ENCODE results near the gene CDH20.

CDH20 gene

DNA sequence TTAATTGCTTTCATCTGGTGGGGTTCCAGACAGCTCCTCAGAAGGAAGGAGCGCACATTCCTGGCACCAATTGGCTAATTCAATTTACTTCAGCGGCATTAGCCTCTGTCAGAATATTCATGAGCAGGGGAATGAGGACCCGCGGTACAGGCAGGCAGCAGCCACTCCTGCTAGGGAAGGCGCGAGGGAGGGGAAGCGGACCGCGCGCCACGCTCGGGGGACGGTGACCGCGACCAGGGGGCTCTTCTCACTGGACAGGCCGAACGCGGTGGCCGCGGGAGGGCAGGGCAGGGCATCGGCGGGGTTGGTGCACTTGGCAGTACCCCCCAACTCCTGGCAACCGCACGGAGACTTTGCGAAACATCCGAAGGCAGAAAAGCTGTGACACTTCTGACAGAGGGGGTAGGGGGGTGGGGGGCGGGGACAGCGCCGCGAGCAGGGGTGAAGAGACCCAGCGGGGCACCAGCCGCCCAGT, at the start of gene CDH20:
TSS of gene CDH20 (plus strand) at position 160 of the 475 bp plus-strand sequence.
- no peak for DNase-seq

DNA sequence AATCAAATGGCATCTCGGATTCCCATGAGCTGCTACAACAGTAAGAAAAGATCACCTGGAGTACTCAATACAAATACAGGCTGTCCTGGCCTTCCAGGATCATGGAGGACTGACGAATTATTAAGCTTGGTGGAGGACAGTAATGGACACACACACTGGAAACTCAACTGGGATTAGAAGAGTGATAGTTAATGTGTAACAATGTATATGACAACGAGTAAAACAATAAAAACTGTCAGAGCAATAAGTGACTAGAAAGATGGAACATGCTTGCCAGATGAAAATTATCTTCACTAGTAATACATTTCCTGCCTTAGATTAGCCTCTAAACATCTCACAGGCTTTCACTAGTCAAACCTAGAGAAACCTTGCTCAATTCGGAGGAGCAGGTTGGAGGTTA, 49.2 kb upstream of the CDH20 start:
- DNase-seq = no peak

DNA sequence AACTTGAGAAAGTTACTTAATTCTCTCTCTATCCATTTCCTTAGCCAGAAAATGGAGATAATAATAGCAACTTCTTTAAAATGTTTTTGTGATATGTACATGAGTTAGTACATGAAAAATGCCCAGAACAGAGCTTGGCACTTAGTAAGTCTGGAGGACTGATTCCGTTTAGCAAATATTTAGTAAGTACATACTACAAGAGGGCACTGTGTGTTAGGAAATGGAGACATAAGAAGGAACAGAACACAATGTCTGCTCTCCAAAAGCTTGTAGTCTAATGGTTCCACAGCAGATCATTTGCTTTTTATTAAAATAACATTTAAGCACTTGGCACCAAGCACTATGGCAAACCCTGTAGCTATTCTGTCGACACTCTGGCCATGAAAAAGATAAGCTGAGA, 47.5 kb upstream of the CDH20 start:
- no peak for DNase-seq

DNA sequence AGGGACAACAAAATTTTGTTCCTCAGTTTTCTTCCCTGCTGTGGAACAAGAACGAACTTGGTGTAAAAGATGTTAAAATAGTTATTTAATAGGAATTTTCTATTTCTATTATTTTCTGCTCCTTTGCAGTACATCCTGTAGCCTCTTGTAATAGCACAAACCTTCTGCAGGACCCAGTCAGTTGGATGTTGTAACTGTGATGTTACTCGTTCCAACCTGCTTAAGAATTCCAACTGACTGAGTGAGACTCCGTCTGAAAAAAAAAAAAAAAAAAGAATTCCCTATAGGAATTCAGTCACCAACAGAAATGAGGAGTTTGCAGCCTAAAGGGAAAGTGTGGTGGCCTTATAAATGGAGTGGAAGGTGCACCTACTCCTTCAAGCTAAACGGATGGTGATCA, 46.4 kb upstream of the CDH20 start:
- DNase-seq = no peak

DNA sequence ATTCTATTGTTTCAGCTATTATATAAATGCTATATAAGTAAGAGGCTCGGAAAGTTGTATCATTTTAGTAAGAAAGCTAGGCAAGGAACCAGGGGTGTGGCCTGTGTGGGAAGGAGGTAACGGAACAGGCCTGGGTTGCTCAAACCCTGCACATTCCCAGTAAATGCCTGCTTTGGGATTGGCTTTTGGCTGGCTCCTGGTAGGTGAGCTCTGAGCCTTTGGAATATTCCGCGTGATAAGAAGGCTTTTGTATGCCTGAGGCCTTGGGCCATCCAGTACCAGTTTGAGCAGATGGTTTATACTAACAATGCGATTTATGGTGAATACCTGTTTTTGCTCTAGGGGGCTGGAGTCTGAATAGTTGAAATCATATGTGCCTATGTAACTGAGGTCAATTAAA, 42.6 kb upstream of the CDH20 start:
- DNase-seq = no peak

DNA sequence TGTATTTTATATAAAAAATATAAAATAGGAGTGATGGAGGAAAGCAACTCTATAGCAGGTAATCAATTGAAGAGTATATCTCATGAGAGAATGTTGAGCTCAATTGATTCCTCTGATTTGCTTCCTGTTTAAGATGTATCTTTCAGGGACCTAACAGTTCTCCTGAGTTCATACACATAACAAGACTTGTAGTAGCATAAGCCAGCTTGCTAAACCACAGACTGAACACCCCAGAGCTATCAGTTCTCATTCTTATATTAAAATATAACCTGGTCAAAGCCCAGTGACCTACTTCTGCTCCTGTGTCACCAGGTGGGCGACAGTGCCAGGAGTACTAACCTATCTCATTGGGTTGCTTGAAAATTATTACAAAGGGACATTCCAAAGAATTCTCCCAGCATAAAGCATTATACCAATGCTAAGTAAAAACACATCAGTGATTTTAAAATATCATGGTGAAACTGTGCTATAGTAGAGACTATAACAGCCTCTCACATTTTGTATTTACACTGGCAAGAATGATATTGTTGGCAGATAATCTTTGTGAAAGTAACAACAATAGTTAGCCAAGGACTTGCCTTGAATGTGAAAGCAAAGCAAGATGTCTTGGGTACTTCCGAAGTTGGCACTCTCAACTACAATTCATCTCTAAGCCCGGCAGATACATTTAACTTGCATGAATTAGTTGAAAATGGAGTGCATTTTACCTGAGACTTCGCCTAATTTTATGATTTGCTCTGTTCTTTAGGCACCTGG, 40.8 kb upstream of the CDH20 start:
- DNase-seq = no peak

DNA sequence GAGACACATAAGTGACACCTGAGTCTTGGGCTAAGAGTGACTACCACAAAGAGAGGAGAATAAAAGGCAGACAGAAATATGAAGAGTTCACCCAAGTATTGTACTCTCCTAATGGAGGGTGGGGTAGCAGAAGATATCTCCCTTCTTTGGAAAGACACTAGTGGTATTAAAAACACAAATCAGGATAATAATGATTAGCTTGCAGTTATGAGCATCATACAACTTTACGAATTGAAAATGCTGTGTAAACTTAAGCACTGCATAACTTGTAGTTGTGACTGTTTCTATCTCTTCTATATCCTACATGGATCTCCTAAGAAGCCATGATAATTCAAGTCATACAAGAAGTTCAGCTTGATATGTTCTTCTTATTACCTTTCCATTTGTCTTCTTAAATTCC, 38.1 kb upstream of the CDH20 start:
- no peak for DNase-seq

DNA sequence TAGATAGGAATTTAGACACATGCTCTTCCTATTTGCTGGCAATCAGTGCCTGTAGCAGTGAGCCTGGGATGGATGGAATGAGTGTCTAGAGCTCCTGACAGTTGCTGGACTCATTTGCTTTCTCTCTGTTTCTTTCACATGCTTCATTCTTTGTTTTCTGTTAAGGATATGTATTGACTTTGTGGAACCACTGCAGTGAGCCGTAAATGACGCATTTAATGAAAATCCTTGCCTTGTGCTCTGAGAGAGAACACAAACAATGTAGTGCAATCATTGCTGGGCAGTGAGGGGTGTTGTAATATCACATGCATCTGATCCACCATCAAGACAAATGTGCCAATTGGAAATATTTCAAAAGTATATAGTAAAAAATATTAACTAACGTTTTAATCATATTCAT, 25.2 kb upstream of the CDH20 start:
- DNase-seq = no peak

DNA sequence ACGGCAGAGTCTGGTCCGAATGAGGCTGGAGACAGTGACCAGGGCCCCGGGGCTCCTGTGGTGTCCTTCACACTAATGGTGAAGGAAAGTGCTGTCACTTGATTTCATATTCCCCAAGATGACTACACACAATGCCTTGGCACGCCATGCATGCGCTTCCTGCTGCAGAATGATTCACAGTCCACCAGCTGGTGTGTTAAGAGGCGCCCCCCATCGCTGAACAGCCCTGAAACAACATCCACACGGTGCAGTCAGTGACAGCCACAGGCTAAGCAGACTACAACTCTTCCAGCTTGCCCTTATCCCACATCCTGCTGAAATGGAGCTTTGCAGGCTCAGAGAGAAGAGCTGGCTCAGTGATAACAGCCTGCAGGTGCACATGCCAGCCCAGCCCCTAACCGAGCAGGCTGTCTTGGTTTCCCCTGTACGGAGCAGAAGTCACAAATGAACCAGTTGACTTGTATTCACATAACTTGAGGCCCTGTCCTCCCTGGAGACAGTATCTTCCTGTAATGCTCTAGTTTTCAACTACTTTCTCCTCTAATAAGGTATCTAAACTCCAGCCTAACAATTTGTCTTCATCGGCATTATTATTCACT, 24.3 kb upstream of the CDH20 start:
- DNase-seq = no peak

DNA sequence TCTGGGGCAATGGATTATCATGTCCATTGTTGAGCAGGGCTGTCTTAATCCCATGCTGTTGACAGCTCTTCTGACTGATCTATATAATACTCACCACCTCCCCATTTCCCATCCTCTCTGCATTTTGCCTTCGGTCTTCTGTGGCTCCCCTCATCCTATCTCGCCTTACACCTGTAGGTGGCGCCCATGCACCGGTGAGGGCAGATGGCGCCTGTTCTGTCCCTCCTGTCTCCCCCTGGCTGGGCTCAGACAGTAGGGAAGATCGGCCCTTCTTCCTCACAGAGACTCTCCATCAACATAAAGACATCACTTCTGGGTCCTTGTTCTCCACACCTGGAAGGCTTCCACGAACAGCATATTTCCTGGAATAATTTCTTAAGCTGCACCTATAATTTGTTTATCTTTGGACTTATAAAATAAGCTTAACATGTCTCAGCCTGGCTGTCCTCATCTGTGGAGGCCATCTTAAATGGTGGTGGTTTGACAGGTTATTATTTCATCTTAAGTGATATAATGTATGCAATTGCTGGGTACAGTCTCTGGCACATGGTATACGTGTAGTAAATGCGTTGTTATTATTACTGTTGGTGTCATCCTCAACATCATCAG, 10.9 kb upstream of the CDH20 start:
- no peak for DNase-seq

DNA sequence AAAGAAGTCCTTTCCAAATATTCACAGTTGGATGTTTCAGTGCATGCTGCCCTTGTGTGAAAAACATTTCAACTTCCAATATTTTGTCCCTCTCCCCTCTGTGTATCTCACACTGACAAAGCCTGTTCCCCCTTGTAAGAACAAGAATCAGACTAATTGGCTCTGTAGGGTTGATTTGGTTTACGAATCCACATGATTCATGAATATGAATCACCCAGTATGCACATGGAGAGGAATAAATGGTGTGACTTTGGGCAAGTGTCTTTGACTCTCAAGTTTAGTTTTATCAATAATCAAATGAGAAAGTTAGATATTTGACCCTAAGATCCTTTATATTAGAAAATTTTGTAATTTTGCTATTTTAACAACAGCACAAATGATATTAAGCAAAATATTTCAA, 9.3 kb upstream of the CDH20 start:
- DNase-seq = no peak

DNA sequence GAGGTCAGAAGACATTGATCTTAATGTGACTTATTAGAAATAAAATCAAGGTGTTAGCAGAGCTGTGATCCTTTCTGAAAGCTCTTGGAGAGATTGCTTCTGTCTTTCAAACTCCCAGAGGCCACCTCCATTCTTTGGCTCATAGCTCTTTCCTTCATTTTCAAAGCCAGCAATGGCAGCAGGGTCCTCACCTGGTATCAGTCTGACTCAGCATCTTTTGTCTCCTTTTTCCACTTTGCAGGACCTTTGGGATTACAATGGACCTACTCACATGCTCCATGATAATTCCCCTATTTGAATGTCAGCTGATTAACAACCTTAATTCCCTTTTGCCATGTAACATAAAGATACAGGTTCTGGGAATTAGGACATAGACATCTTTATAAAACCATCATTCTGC, 6.8 kb upstream of the CDH20 start:
- no peak for DNase-seq

DNA sequence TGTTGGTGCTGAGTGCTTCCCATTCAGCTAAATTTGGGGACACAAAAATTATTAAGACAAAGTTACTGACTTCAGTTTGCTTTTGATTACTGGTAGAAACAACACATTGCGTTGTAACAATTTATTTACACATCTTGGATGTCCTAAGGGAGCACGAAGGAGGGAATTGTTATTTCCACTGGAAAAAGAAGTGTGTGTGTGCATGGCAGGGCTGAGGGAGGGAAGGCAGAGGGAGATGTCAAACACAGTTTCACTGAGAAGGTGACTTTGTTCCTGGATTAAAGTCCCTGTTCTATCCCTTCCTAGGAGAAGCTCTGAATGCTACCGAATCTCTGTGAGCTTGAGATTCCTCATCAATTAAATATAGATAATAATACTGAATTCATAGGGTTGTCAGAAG, 3.8 kb upstream of the CDH20 start:
- no peak for DNase-seq

DNA sequence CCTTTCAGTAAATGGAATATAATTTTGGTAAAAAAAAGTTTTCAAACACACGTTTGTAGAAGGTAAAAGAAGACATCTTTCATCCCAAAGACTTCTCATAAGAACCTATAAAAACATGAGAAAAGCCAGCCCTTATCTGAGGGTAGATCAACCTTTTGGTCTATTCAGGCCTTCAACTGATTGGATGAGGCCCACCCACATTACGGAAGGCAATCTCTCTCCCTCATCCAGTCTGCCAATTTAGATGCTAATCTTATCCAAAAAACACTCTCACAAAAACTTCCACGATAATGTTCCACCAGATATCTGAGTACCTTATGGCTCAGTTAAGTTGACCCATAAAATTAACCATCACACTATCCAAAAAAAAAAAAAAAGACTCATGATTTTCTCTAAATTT, 2.2 kb upstream of the CDH20 start:
- DNase-seq = no peak

DNA sequence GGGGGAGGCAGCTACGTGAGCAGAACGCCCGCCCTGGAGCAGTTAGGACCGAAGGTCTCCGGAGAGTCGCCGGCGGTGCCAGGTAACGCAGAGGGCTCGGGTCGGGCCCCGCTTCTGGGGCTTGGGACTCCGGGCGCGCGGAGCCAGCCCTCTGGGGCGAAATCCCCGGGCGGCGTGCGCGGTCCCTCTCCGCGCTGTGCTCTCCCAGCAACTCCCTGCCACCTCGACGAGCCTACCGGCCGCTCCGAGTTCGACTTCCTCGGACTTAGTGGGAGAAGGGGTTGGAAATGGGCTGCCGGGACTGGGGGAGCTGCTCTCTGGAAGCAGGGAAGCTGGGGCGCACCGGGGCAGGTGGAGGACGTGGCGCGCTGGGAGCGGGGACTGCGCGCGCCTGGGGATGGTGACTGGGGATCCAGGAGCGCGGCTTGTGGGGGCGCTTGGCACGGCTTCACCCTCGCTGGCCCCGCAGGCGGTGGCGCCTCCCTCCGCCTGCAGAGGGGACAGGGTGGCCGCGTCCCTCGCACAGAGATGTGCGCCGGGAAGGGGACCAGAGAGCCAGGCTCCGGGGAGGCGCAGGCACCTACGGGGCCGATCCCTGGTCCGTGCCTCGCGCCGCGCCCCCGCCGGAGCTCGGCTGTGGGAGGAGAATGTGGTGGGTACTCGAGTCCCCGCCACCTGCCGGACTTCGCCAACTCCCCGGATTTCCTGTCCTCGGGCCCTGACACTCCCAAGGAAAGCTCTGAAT, 688 bp downstream of the CDH20 start:
- no peak for DNase-seq

DNA sequence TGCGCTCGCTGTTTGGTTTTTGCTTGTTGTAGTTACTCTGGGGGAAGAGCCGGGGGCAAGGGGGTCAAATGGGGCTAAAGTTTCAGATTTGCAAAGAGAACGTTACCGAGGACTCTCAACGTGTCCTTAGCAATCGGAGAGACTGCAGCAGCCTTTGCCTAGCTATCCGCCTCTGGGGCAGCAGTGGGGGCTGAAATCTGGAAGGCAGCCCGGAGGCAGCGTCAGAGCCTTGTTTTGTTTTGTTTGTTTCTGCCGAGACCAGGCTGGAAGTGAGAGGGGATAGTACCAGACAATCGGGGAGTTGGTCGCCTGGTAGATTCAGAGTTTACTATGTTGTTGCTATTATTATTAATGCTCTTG, 1.2 kb downstream of the CDH20 start:
- no peak for DNase-seq

DNA sequence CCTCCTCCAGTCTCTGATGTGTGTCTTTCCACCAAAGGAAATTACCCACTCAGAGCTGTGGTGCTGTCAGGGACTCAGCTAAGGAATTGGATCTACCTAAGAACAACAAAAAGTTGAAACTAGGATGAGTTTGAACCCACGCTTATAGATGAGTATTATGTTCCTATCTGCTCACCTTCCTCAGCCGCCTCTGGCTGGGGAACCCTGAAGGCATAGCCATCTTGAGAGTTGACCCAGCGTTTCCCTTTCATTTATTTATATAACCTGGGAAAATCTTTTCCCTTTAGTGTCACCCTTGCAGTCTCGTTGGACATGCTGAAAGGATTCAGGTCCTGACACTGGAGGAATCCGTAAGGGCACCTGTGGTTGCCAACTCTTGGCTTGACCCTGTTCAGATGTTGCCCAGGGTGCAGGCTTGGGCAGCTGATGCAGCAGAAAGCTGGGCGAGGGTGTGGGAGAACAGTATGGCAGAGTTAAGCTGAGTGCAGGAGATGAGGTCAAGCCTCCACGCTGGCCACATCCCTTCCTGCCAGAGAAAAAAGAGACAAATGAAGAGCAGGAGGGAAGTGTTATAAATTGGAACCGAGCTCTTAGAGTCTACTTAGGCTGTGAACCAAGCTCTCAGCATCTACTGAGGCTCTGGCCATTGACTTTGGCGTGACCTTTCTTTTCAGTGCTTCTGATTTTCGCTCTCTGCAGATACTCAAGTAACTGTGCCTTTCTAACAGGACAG, 1.9 kb downstream of the CDH20 start:
- no peak for DNase-seq

DNA sequence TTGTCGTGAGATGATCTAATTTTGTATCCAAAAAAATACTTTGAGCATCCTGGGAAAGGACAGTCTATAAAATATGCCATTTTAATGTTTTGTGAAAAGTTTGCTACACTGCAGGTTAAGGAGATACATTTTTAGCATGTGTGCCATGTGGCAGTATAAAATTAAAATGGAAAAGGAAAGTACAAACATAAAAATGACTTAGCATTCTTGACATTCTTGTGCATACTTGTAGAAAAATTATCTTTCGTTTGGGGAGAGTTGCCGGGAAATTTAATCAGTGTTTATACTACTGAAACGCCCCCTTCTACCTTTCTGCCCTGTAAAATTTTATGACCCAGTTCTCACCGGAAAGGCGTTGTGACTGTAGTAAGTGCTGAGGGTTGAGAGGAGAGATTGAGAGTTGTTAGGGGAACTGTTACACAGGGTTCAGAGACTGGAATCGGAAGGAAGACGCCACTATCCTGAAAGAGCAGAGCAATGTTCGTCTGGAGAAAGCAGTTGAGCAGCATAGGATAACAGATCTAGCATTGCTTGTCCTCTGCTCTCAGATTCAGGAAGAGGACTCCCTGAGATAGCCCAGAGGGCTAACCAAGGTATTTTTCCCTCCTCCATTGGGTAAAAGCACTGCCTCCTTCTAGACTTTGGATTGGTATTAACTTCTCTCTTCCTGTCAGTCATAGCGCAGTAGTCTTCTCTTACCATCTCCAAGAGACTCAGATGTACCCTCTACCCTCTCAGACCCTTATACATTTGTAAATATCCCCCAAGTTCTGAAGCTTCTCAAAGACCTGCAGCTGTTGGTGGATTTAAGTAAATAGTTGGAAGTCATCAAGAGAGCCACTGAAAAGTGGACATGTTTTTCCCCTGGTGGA, 2.7 kb downstream of the CDH20 start:
- no peak for DNase-seq

DNA sequence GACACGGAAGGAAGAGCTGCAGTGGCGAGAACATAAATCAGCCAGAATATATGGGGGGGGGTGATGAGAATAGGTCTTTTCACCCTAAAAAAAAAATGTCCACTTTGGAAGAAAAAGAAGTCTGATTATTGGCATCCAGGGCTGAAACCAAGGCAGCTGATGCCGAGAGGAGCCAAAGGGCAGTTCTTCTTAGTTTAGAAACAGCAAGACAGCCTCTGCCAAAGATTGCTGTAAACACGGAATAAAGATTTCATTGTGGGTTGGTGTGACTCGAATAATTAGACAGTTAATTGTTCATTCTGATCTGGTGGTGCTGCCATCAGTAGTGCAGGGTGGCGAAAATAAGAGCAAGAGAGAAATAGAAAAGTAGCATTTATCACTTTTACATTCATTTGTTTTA, 3.5 kb downstream of the CDH20 start:
- no peak for DNase-seq

DNA sequence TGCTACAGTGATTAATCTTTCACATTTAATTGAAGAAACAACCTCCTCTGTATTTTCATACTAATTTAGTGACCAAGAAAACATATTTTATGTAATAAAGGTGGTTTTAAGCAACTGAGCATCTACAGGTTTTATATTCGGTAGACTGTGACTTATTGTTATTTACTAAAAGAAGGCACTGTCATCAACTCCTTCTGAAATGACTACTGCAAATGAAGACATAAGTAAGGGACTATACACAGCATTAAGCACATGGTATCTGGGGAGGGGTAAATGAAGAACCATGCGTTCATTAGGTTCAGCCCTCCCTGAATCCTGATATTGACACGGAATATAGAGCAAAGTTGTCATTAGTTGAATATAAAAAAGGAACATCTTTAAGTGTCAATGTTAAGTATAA, 4.3 kb downstream of the CDH20 start:
- DNase-seq = no peak

DNA sequence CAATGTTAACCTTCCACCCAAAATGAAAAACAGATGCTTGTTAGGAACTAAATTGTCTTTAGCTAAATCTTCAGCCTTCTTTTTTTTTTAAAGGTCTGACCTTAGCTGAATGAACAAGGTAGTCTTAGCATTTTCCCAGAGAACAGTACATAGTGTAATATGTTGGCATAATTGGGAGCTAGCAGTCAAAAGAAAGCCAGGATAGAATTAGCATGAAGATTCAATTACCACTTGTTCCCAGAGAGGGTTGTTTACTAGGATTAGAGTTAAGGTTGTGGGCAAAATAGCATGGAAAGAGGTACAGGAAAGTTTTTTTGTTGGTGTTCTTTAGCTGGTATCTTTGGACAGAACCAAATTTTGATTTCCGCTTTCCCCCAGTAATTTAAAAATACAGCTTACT, 6.9 kb downstream of the CDH20 start:
- no peak for DNase-seq

DNA sequence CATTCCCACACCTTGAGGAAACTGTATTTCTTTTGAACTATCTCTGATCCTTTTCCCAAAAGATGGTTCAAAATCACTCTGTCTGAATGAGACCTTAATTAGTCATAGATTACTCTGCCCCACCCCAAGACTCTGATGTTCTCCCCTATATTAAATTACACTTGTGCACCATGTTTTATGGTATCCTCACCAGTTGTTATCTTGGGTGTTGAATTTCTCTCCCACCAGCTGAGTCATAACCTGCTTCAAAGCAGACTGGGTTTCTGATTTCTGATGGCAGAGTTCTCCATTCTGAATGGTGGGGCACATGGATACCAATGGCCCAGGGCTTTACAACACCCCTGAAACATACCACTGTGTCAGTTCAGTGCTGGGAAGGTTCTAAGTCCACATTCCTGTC, 15.0 kb downstream of the CDH20 start:
- no peak for DNase-seq

Measured in activated naive CD4-positive, alpha-beta T cell (primary cell).